Panc1 (cell line): ENCODE results near the gene THSD7B. TPM values are rescaled to one million over a fixed set of nuclear protein-coding genes. Genes with fewer than 3 reads are reported as not detected.

Experiments
- ATAC-seq: fragments of 200-7000 bp; cut with Tn5 transposase; 2 replicates; pipeline ENCODE4 v1.9.1; 2020; ENCODE audit warnings: mild to moderate bottlenecking, moderate library complexity
- BruUV-seq: library from RNA; stranded (reverse); fragments of 400-500 nt; replicated peaks from 2 replicates; lab custom pipeline; 2021; lab: Mats Ljungman, UMichigan
- CTCF ChIA-PET: fragments of 300-600 bp; sonication (Branson Sonifier 250); formaldehyde crosslinking; loops from one replicate; lab custom pipeline; 2022; ENCODE audit warnings: antibody characterized with exemption; lab: Charles Lee
- POLR2A ChIA-PET: fragments of 300-600 bp; sonication (Branson Sonifier 250); formaldehyde crosslinking; loops from one replicate; lab custom pipeline; 2022; ENCODE audit warnings: antibody characterized with exemption; lab: Charles Lee
- DNase-seq: peaks from one replicate; pipeline ENCODE4 v3.0.0-alpha.2; 2010; ENCODE audit warnings: low read depth, low spot score
- H3K27ac ChIP-seq: 2 replicates; pipeline ENCODE4 v1.5.1; 2011; ENCODE audit warnings: mild to moderate bottlenecking, low read length, inconsistent platforms
- H3K27me3 ChIP-seq: fragments of 200-500 bp; sonication (Bioruptor generic); 2 replicates; pipeline ENCODE4 v1.6.0; 2014; ENCODE audit warnings: low read length, inconsistent platforms; ENCODE audit not compliant: control insufficient read depth, insufficient read depth
- H3K36me3 ChIP-seq: fragments of 200-500 bp; sonication (Bioruptor generic); 2 replicates; pipeline ENCODE4 v1.5.1; 2014; ENCODE audit warnings: inconsistent platforms, mild to moderate bottlenecking, low read length, moderate library complexity; ENCODE audit not compliant: control insufficient read depth, insufficient read depth
- H3K4me1 ChIP-seq: 2 replicates; pipeline ENCODE4 v1.5.1; 2011; ENCODE audit warnings: inconsistent platforms, mild to moderate bottlenecking, low read length, moderate library complexity; ENCODE audit not compliant: control insufficient read depth, insufficient read depth
- H3K4me3 ChIP-seq, 2 experiments: 2 replicates each; pipeline ENCODE4 v1.5.1; 2011 to 2012; ENCODE audit warnings: low read depth in 2 of 2, low read length in 2 of 2, mild to moderate bottlenecking in 2 of 2, inconsistent platforms in 1 of 2, moderate library complexity in 1 of 2
- H3K9me3 ChIP-seq: fragments of 200-500 bp; sonication (Bioruptor generic); 2 replicates; pipeline ENCODE4 v1.5.1; 2014; ENCODE audit warnings: low read depth, mild to moderate bottlenecking, inconsistent platforms, low read length, moderate library complexity; ENCODE audit not compliant: control insufficient read depth, insufficient read depth
- CTCF ChIP-seq: fragments of 450-650 bp; IDR thresholded peaks from 2 replicates; pipeline ENCODE4 v1.5.1; 2017; ENCODE audit warnings: mild to moderate bottlenecking
- POLR2AphosphoS5 ChIP-seq: IDR thresholded peaks from 2 replicates; pipeline ENCODE4 v1.6.1; 2012; ENCODE audit warnings: mild to moderate bottlenecking, low read depth, low read length, moderate library complexity
- SIN3A ChIP-seq: IDR thresholded peaks from 2 replicates; pipeline ENCODE4 v1.6.1; 2012; ENCODE audit warnings: low read depth, mild to moderate bottlenecking, low read length, moderate library complexity, borderline replicate concordance; ENCODE audit not compliant: insufficient read depth
- TCF7L2 ChIP-seq: IDR thresholded peaks from 2 replicates; pipeline ENCODE4 v1.6.1; 2011; ENCODE audit warnings: mild to moderate bottlenecking, low read depth, low read length, inconsistent platforms
- in situ Hi-C: cut with HindIII; loops from 2 replicates; pipeline ENCODE4 v1.10.0; 2016; ENCODE audit warnings: low sequenced_read_pairs, low pct_unique_long_range_greater_than_20kb
- intact Hi-C: fragments of 100-400 bp; cut with micrococcal nuclease; formaldehyde crosslinking; loops from one replicate; pipeline ENCODE4 v1.10.0; 2022; ENCODE audit not compliant: unreplicated experiment
- total RNA-seq: library from RNA; stranded (reverse); gene quantifications from one replicate; pipeline ENCODE4 v1.2.1, GENCODE V29; 2021; ENCODE audit not compliant: unreplicated experiment
- TF ChIP-seq, protein P1 (sequence below), 2 experiments: IDR thresholded peaks; 2 replicates each; pipeline ENCODE4 v1.6.1; 2011 to 2012; ENCODE audit warnings: low read depth in 2 of 2, control low read depth in 1 of 2, low read length in 1 of 2, mild to moderate bottlenecking in 1 of 2, moderate library complexity in 1 of 2; ENCODE audit not compliant: insufficient read depth in 1 of 2

Gene THSD7B
- total RNA-seq, 1 experiment from 2014 or later = not detected

- no peak for DNase-seq
- BruUV-seq = no TSS peak
- Histone ChIP-seq H3K4me3 (no peak overlapping the region), H3K27me3 (no peaks in the 10 kb centered on the region), H3K9me3 (no peaks in the 10 kb centered on the region), H3K36me3 (no peaks in the 10 kb centered on the region), H3K27ac (no peak overlapping the region), H3K4me1 (no peaks in the 10 kb centered on the region)
- intact Hi-C loops (no loop called here), in situ Hi-C loops (no loop called here)
- ChIA-PET POLR2A (no interaction called here), CTCF (no interaction called here)
- no peak for ATAC-seq
- no peak for TF ChIP-seq TCF7L2
- TF ChIP-seq POLR2AphosphoS5 = no peak
Measured at GRCh38 chr2:137238065-137238464, 472.7 kb downstream of the THSD7B start.

DNA sequence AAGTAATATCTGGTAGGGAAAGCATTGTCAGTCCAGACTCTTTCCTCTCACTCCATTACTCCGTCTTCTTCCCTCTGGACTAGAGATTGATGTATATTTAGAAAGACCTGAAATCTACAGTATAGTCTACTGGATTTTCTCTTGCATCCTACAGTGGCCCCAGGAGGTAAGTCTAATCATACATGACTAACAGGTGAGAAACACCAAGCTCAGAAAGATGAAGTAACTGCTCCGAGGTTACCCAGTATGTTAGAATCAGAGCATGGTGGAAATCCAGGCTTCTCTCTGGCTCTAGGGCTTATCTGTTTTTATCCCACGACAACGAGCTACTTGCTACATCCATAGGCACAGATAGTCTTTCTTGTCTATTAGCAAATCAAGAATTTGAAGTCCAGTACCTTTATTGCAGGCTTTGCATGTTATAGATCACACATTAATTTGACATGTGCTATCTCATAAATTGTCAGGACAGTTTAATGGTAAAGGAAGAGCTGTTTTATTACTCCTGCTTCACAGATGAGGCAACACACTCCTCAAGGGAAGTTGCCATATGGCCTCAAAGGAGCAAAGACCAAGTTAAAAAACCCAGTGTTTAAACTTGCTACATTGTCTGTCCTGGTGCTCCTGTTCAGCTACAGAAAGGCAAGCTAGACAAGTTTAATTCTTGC lies 484.3 kb downstream of the THSD7B start:
- POLR2A ChIA-PET = no interaction called here
- CTCF ChIA-PET = interaction anchor here (0.5 kb wide), 1 partner anchor 589 kb away, joined by 7 read pairs; no protein-coding TSS in a partner anchor

More for the DNA sequence above, 484.3 kb downstream of the THSD7B start:
- no peak for TF ChIP-seq CTCF
- TF ChIP-seq, protein P1, sequence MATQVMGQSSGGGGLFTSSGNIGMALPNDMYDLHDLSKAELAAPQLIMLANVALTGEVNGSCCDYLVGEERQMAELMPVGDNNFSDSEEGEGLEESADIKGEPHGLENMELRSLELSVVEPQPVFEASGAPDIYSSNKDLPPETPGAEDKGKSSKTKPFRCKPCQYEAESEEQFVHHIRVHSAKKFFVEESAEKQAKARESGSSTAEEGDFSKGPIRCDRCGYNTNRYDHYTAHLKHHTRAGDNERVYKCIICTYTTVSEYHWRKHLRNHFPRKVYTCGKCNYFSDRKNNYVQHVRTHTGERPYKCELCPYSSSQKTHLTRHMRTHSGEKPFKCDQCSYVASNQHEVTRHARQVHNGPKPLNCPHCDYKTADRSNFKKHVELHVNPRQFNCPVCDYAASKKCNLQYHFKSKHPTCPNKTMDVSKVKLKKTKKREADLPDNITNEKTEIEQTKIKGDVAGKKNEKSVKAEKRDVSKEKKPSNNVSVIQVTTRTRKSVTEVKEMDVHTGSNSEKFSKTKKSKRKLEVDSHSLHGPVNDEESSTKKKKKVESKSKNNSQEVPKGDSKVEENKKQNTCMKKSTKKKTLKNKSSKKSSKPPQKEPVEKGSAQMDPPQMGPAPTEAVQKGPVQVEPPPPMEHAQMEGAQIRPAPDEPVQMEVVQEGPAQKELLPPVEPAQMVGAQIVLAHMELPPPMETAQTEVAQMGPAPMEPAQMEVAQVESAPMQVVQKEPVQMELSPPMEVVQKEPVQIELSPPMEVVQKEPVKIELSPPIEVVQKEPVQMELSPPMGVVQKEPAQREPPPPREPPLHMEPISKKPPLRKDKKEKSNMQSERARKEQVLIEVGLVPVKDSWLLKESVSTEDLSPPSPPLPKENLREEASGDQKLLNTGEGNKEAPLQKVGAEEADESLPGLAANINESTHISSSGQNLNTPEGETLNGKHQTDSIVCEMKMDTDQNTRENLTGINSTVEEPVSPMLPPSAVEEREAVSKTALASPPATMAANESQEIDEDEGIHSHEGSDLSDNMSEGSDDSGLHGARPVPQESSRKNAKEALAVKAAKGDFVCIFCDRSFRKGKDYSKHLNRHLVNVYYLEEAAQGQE (IDR thresholded peaks at IDR 0.05; ENCODE audit: insufficient read depth in 1 of 2, low read depth in 2 of 2, low read length in 1 of 2) = no peak
- TF ChIP-seq SIN3A = no peak
- no peak for TF ChIP-seq POLR2AphosphoS5
- TF ChIP-seq TCF7L2 = no peak
- Histone ChIP-seq H3K4me3 (no peak overlapping the region), H3K36me3 (no peaks in the 10 kb centered on the region), H3K27me3 (no peaks in the 10 kb centered on the region), H3K9me3 (no peaks in the 10 kb centered on the region), H3K27ac (no peak overlapping the region), H3K4me1 (no peaks in the 10 kb centered on the region)
- ATAC-seq = no peak
- in situ Hi-C loops (no loop called here), intact Hi-C loops (no loop called here)
- DNase-seq = no peak
- no TSS peak for BruUV-seq
